HepG2 (cell line): ENCODE results near the gene PARD3. TPM values are rescaled to one million over a fixed set of nuclear protein-coding genes. Genes with fewer than 3 reads are reported as not detected.

ENCODE experiments used
- ATAC-seq: fragments of 200-7000 bp; cut with Tn5 transposase; 3 replicates; pipeline ENCODE4 v1.9.1; 2020; ENCODE audit warnings: mild to moderate bottlenecking, moderate library complexity
- BruUV-seq: library from RNA; stranded (reverse); fragments of 400-500 nt; replicated peaks from 2 replicates; lab custom pipeline; 2021; lab: Mats Ljungman, UMichigan
- CTCF ChIA-PET: fragments of 300-600 bp; formaldehyde crosslinking; extraction: SDS; loops from one replicate; lab custom pipeline; 2021; ENCODE audit warnings: low total read pairs, inconsistent platforms, low intra/inter-chr PET ratio; lab: Yijun Ruan, JAX
- POLR2A ChIA-PET: fragments of 350-600 bp; sonication (Branson Sonifier 250); formaldehyde crosslinking; loops from one replicate; lab custom pipeline; 2020; ENCODE audit warnings: antibody characterized with exemption, inconsistent platforms; lab: Yijun Ruan, JAX
- DNase-seq: peaks from one replicate; pipeline ENCODE4 v3.0.0-alpha.2; 2015; ENCODE audit warnings: low spot score
- FAIRE-seq: peaks from 3 replicates; lab custom pipeline; 2011; peaks lifted over from hg19 to GRCh38; lab: Jason Lieb, UNC
- H2AFZ ChIP-seq: one replicate; pipeline ENCODE4 v1.6.1; 2011; ENCODE audit warnings: low read length, inconsistent platforms
- H3K27ac ChIP-seq: fragments of 300-600 bp; 3 replicates; pipeline ENCODE4 v1.8.0; 2011; ENCODE audit warnings: mixed run types, mild to moderate bottlenecking, mixed read lengths, low read length, inconsistent platforms; ENCODE audit not compliant: insufficient read depth; ENCODE audit errors: extremely low read length
- H3K27me3 ChIP-seq, 2 experiments: fragments of 200-600 bp in 1 of 2; 2 replicates in 1 of 2; 3 replicates in 1 of 2; pipeline versions ENCODE4 v1.6.0 to v1.8.0; 2011; ENCODE audit warnings: low read length in 2 of 2, mild to moderate bottlenecking in 2 of 2, moderate library complexity in 2 of 2, inconsistent platforms in 1 of 2; ENCODE audit not compliant: insufficient read depth in 2 of 2, control insufficient read depth in 1 of 2
- H3K36me3 ChIP-seq, 2 experiments: fragments of 200-600 bp in 1 of 2; replicated peaks in 1 of 2; 2 replicates in 1 of 2; 3 replicates in 1 of 2; pipeline versions ENCODE4 v1.5.1 to v1.8.0; 2011; ENCODE audit warnings: low read length in 2 of 2, inconsistent platforms in 1 of 2; ENCODE audit not compliant: insufficient read depth in 2 of 2, control insufficient read depth in 1 of 2
- H3K4me1 ChIP-seq: 2 replicates; pipeline ENCODE4 v1.5.1; 2012; ENCODE audit warnings: low read length, inconsistent platforms; ENCODE audit not compliant: insufficient read depth
- H3K4me2 ChIP-seq: 2 replicates; pipeline ENCODE4 v1.6.0; 2011; ENCODE audit warnings: low read depth, low read length, inconsistent platforms
- H3K4me3 ChIP-seq, 3 experiments: fragments of 200-600 bp in 1 of 3; sonication (generic), shearing (Covaris generic) in 1 of 3; replicated peaks in 1 of 3; 2 replicates each; pipeline ENCODE4 v1.5.1; 2011 to 2016; ENCODE audit warnings: low read length in 3 of 3, inconsistent platforms in 2 of 3, low read depth in 2 of 3, mild to moderate bottlenecking in 2 of 3, control low read depth in 1 of 3, mixed read lengths in 1 of 3; ENCODE audit not compliant: insufficient read depth in 1 of 3
- H3K79me2 ChIP-seq: one replicate; pipeline ENCODE4 v1.6.1; 2011; ENCODE audit warnings: low read length, inconsistent platforms; ENCODE audit not compliant: insufficient read depth
- H3K9ac ChIP-seq: 2 replicates; pipeline ENCODE4 v1.6.0; 2011; ENCODE audit warnings: mild to moderate bottlenecking, low read depth, low read length, inconsistent platforms; ENCODE audit not compliant: insufficient read depth
- H3K9me3 ChIP-seq: 2 replicates; pipeline ENCODE4 v1.5.1; 2012; ENCODE audit warnings: mild to moderate bottlenecking, low read length
- H4K20me1 ChIP-seq: 2 replicates; pipeline ENCODE4 v1.6.0; 2011; ENCODE audit warnings: inconsistent platforms, mild to moderate bottlenecking, low read length, moderate library complexity; ENCODE audit not compliant: insufficient read depth
- ADNP ChIP-seq: sonication (generic); formaldehyde crosslinking; IDR thresholded peaks from 2 replicates; pipeline ENCODE4 v1.4.0; 2020; ENCODE audit warnings: missing genetic modification reagents
- DBP ChIP-seq: sonication (generic); formaldehyde crosslinking; IDR thresholded peaks from 2 replicates; pipeline ENCODE4 v1.4.0; 2020; ENCODE audit warnings: missing genetic modification reagents; ENCODE audit errors: not compliant biosample characterization
- EEA1 ChIP-seq: sonication (generic); formaldehyde crosslinking; IDR thresholded peaks from 2 replicates; pipeline ENCODE4 v1.5.1; 2020; ENCODE audit warnings: mild to moderate bottlenecking, missing genetic modification reagents, borderline replicate concordance
- HDAC2 ChIP-seq: sonication (generic); formaldehyde crosslinking; IDR thresholded peaks from 2 replicates; pipeline ENCODE4 v1.4.0; 2020; ENCODE audit warnings: missing genetic modification reagents
- MAFF ChIP-seq: IDR thresholded peaks from 2 replicates; pipeline ENCODE4 v1.6.1; 2011; ENCODE audit warnings: low read depth, low read length, improper control_type of control experiment
- MAFK ChIP-seq, 2 experiments: IDR thresholded peaks in 1 of 2; conservative IDR thresholded peaks in 1 of 2; 2 replicates each; pipeline ENCODE4 v1.6.1; 2011; ENCODE audit warnings: improper control_type of control experiment in 2 of 2, low read length in 2 of 2
- NFATC3 ChIP-seq: sonication (generic); formaldehyde crosslinking; IDR thresholded peaks from 2 replicates; pipeline ENCODE4 v1.5.1; 2020; ENCODE audit warnings: mild to moderate bottlenecking, missing genetic modification reagents
- NPAS2 ChIP-seq: sonication (generic); formaldehyde crosslinking; IDR thresholded peaks from 2 replicates; pipeline ENCODE4 v1.8.0; 2022; ENCODE audit warnings: mild to moderate bottlenecking, missing genetic modification reagents, borderline replicate concordance
- PAX8 ChIP-seq: sonication (generic); formaldehyde crosslinking; IDR thresholded peaks from 2 replicates; pipeline ENCODE4 v1.8.0; 2022; ENCODE audit warnings: mild to moderate bottlenecking, missing genetic modification reagents, borderline replicate concordance
- RFX3 ChIP-seq: IDR thresholded peaks from 2 replicates; pipeline ENCODE4 v1.6.1; 2016; ENCODE audit warnings: missing biosample characterization, missing genetic modification reagents
- RXRA ChIP-seq: sonication (generic); formaldehyde crosslinking; IDR thresholded peaks from 2 replicates; pipeline ENCODE4 v1.5.1; 2020; ENCODE audit warnings: missing genetic modification reagents
- SOX5 ChIP-seq: IDR thresholded peaks from 2 replicates; pipeline ENCODE4 v1.6.1; 2016; ENCODE audit warnings: borderline replicate concordance
- ZNF274 ChIP-seq: sonication (generic); formaldehyde crosslinking; IDR thresholded peaks from 2 replicates; pipeline ENCODE4 v1.5.1; 2020; ENCODE audit warnings: mild to moderate bottlenecking, missing genetic modification reagents
- whole genome bisulfite sequencing: methylation state at CpG from one replicate; pipeline ENCODE4 v1.1.6; 2017; ENCODE audit warnings: low lambda C conversion rate; 5-methylcytosine and 5-hydroxymethylcytosine counted together
- in situ Hi-C: cut with HindIII; loops from 2 replicates; pipeline ENCODE4 v1.10.0; 2017; ENCODE audit warnings: low pct_unique_long_range_greater_than_20kb; ENCODE audit not compliant: extremely low pct_ligation_motif_present
- intact Hi-C: fragments of 100-400 bp; cut with micrococcal nuclease; formaldehyde crosslinking; loops from one replicate; pipeline ENCODE4 v1.10.0; 2022; ENCODE audit not compliant: unreplicated experiment
- polyA plus RNA-seq, 8 experiments: library from polyadenylated mRNA; depleted of rRNA in 3 of 8; stranded (reverse) in 7 of 8; unstranded in 1 of 8; fragments of >200 nt; fragmentation: Illumina TruSeq in 4 of 8; extraction: Trizol in 4 of 8; gene quantifications; 2 replicates each; pipeline versions ENCODE4 v1.2.1 to v1.2.3, GENCODE V29; 2011 to 2016; ENCODE audit warnings: low read depth in 4 of 8, missing spikeins in 1 of 8, mixed read lengths in 1 of 8; ENCODE audit not compliant: insufficient read depth in 1 of 8
- total RNA-seq, 5 experiments: library from RNA; depleted of rRNA; stranded (reverse); fragments of >200 nt; fragmentation: Illumina TruSeq; extraction: Trizol; gene quantifications; 2 replicates each; pipeline ENCODE4 v1.2.3, GENCODE V29; 2016; ENCODE audit warnings: low read depth in 1 of 5
- TF ChIP-seq, protein P1 (sequence below): IDR thresholded peaks from 2 replicates; pipeline ENCODE4 v1.6.1; 2016
- TF ChIP-seq, protein P2 (sequence below): sonication (generic); formaldehyde crosslinking; IDR thresholded peaks from 2 replicates; pipeline ENCODE4 v1.4.0; 2020; ENCODE audit warnings: mild to moderate bottlenecking, missing genetic modification reagents
- TF ChIP-seq, protein P3 (sequence below): sonication (generic); formaldehyde crosslinking; IDR thresholded peaks from 2 replicates; pipeline ENCODE4 v1.5.1; 2020; ENCODE audit warnings: missing genetic modification reagents, mild to moderate bottlenecking, borderline replicate concordance

Gene PARD3
- total and polyA plus RNA-seq, 2 of the 13 experiments (the other 11 are each of a cell fraction or from before 2014, with no cell fraction given) = 40.9 to 60.0 TPM

DNA sequence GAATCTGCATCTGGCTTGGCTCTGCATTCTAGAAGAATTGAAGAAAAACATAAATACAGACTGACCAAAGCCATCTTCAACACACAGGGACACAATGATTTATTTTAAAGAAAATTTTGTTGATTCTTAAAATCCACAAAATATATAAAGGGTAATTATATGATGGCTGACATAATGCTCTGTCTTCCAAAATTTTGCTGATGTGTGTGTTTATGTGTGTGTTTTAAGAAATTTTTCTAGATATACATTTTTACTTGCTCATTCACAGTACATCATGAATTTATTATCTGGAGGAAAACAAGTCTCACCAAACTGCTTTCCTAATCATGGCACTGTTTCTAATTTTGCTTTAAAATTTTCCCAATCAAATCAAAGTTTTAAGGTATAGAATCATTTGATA is 442.6 kb downstream of the PARD3 start:
- Histone ChIP-seq H3K9me3 (no peaks in the 10 kb centered on the region), H3K36me3 (peaks cover under 1 to 33% of the 10 kb centered on the region in 2 experiments; a peak in 3 of 5 replicates), H3K27me3 (no peaks in the 10 kb centered on the region), H3K4me3 (no peak overlapping the region), H3K4me2 (no peak overlapping the region), H3K79me2 (no peaks in the 10 kb centered on the region), H4K20me1 (no peaks in the 10 kb centered on the region), H3K27ac (no peak overlapping the region), H3K9ac (no peak overlapping the region), H2AFZ (no peak overlapping the region), H3K4me1 (no peaks in the 10 kb centered on the region)
- DNase-seq = no peak
- TF ChIP-seq, protein P1, sequence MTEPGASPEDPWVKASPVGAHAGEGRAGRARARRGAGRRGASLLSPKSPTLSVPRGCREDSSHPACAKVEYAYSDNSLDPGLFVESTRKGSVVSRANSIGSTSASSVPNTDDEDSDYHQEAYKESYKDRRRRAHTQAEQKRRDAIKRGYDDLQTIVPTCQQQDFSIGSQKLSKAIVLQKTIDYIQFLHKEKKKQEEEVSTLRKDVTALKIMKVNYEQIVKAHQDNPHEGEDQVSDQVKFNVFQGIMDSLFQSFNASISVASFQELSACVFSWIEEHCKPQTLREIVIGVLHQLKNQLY (CRISPR knock-in tag) = no peak
- TF ChIP-seq MAFK (conservative IDR thresholded peaks at IDR 0.05 in 1 of 2, IDR thresholded peaks at IDR 0.05 in 1 of 2; ENCODE audit: low read length in 2 of 2) (peak; percentile 70 to 79), MAFF (peak; percentile 70), HDAC2 (CRISPR knock-in tag) (no peak)
- ChIA-PET CTCF (no interaction called here), POLR2A (no interaction called here)
- no peak for FAIRE-seq
- in situ Hi-C loops = no loop called here
- no peak for ATAC-seq
- intact Hi-C loops = no loop called here
- no TSS peak for BruUV-seq

- no TSS peak for BruUV-seq
- no peaks in the 10 kb centered on the region for H3K27me3 ChIP-seq
- CTCF ChIA-PET = no interaction called here
- intact Hi-C loops = no loop called here
- peaks cover 1 to 28% of the 10 kb centered on the region in 2 experiments; a peak in 3 of 5 replicates for H3K36me3 ChIP-seq
- H3K9me3 ChIP-seq = no peaks in the 10 kb centered on the region
- H3K79me2 ChIP-seq = no peaks in the 10 kb centered on the region
- POLR2A ChIA-PET = no interaction called here
- DNase-seq = no peak
- H3K27ac ChIP-seq = no peak overlapping the region
- no peak overlapping the region for H3K9ac ChIP-seq
- H3K4me2 ChIP-seq = no peak overlapping the region
- no peak overlapping the region for H2AFZ ChIP-seq
- no peak overlapping the region for H3K4me3 ChIP-seq
- FAIRE-seq = no peak
- ATAC-seq = no peak
- in situ Hi-C loops = no loop called here
- H3K4me1 ChIP-seq = 0 out of 2 replicates have a peak, but pooled peaks cover under 1% of the 10 kb centered on the region
- WGBS = 96% methylated on average over 5 of the region's 5 CpGs
- no peaks in the 10 kb centered on the region for H4K20me1 ChIP-seq
- TF ChIP-seq, protein P2, sequence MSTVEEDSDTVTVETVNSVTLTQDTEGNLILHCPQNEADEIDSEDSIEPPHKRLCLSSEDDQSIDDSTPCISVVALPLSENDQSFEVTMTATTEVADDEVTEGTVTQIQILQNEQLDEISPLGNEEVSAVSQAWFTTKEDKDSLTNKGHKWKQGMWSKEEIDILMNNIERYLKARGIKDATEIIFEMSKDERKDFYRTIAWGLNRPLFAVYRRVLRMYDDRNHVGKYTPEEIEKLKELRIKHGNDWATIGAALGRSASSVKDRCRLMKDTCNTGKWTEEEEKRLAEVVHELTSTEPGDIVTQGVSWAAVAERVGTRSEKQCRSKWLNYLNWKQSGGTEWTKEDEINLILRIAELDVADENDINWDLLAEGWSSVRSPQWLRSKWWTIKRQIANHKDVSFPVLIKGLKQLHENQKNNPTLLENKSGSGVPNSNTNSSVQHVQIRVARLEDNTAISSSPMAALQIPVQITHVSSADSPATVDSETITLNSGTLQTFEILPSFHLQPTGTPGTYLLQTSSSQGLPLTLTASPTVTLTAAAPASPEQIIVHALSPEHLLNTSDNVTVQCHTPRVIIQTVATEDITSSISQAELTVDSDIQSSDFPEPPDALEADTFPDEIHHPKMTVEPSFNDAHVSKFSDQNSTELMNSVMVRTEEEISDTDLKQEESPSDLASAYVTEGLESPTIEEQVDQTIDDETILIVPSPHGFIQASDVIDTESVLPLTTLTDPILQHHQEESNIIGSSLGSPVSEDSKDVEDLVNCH (CRISPR knock-in tag) = no peak
- TF ChIP-seq NPAS2 = no peak
- no peak for TF ChIP-seq RXRA
- TF ChIP-seq ADNP (CRISPR knock-in tag) = no peak
- TF ChIP-seq RFX3 (CRISPR knock-in tag) = no peak
- no peak for TF ChIP-seq EEA1
- TF ChIP-seq PAX8 (CRISPR knock-in tag) = no peak
- TF ChIP-seq NFATC3 (CRISPR knock-in tag) = no peak
- no peak for TF ChIP-seq SOX5 (CRISPR knock-in tag)
- TF ChIP-seq, protein P3, sequence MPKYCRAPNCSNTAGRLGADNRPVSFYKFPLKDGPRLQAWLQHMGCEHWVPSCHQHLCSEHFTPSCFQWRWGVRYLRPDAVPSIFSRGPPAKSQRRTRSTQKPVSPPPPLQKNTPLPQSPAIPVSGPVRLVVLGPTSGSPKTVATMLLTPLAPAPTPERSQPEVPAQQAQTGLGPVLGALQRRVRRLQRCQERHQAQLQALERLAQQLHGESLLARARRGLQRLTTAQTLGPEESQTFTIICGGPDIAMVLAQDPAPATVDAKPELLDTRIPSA (CRISPR knock-in tag) = no peak
- TF ChIP-seq ZNF274 = no peak
- no peak for TF ChIP-seq DBP (CRISPR knock-in tag)
These were observed 445.0 kb downstream of the PARD3 start for GRCh38 chr10:34370126-34370525.
